Astrocyte of the cerebellum (primary cell): ENCODE data around the gene SGTB.

ENCODE experiments used
- DNase-seq: peaks from one replicate; pipeline ENCODE4 v3.0.0-alpha.2; 2011; ENCODE audit warnings: low read depth
- H3K4me3 ChIP-seq: 2 replicates; pipeline ENCODE4 v1.5.1; 2011; ENCODE audit warnings: mild to moderate bottlenecking, low read depth, low read length, moderate library complexity
- in situ Hi-C: cut with HindIII; loops from 2 replicates; pipeline ENCODE4 v1.10.0; 2017; ENCODE audit warnings: low sequenced_read_pairs
- TF ChIP-seq, protein P1 (sequence below): IDR thresholded peaks from 2 replicates; pipeline ENCODE4 v1.5.1; 2012; ENCODE audit warnings: low read length, low read depth, moderate library complexity, mild to moderate bottlenecking; ENCODE audit errors: missing control alignments

SGTB gene

GRCh38 chr5:65651144-65651543, 70.8 kb downstream of the SGTB start:
- DNase-seq: no peak
- H3K4me3 ChIP-seq: no peak overlapping the region
- TF ChIP-seq, protein P1, sequence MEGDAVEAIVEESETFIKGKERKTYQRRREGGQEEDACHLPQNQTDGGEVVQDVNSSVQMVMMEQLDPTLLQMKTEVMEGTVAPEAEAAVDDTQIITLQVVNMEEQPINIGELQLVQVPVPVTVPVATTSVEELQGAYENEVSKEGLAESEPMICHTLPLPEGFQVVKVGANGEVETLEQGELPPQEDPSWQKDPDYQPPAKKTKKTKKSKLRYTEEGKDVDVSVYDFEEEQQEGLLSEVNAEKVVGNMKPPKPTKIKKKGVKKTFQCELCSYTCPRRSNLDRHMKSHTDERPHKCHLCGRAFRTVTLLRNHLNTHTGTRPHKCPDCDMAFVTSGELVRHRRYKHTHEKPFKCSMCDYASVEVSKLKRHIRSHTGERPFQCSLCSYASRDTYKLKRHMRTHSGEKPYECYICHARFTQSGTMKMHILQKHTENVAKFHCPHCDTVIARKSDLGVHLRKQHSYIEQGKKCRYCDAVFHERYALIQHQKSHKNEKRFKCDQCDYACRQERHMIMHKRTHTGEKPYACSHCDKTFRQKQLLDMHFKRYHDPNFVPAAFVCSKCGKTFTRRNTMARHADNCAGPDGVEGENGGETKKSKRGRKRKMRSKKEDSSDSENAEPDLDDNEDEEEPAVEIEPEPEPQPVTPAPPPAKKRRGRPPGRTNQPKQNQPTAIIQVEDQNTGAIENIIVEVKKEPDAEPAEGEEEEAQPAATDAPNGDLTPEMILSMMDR: no peak
- in situ Hi-C loops: no loop called here

GRCh38 chr5:65647941-65648340, 74.0 kb downstream of the SGTB start:
- in situ Hi-C loops: no loop called here
- H3K4me3 ChIP-seq: no peak overlapping the region
- DNase-seq: no peak
- TF ChIP-seq, protein P1: no peak

DNA sequence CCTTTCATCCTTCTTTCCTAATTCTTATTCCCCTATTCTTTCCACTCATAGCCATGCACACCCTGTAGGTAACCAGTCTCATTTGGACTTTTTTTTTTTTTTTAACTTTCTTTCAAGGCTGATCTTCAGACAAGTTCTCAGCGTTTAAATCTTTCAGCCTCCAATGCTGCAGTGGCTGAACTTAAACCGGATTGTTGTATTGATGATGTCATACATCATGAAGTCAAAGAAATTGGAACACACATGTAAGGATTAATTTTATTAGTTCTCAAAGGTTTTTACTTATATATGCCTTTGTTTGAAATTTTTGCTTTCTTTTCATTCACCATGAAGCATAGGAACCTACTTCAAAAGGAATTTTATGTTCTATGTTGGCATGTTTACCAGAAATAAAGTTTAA, 75.0 kb downstream of the SGTB start:
- TF ChIP-seq, protein P1: no peak
- DNase-seq: no peak
- H3K4me3 ChIP-seq: no peak overlapping the region
- in situ Hi-C loops: no loop called here

- in situ Hi-C loops: no loop called here
- H3K4me3 ChIP-seq: no peak overlapping the region
- TF ChIP-seq, protein P1: no peak
- DNase-seq: no peak
These were observed 81.7 kb downstream of the SGTB start for GRCh38 chr5:65640240-65640639.

GRCh38 chr5:65630981-65631380, 90.9 kb downstream of the SGTB start:
- DNase-seq: no peak
- TF ChIP-seq, protein P1: no peak
- in situ Hi-C loops: no loop called here
- no peak overlapping the region for H3K4me3 ChIP-seq

DNA sequence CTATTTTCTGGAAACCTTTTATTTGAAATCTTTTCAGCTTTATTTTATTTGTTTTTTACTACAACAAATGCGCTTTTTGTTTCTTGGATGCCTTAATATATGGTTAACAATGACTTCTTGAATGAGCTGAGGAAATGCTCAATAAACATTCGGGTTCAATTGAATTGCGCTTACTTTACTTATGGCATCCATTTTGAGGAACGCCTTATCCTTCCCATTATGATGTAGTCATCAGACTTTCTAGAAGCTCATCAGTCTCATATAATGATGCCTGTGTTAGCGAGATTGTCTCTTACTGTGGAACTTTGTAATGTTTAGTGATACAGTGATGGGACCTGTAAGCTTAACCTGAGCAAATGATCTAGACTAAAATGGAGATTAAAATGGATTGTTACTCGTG, 96.2 kb downstream of the SGTB start:
- no peak for DNase-seq
- H3K4me3 ChIP-seq: peak overlapping the region; percentile 85
- in situ Hi-C loops: loop anchor here (5.0 kb wide), 1 partner anchor 57 kb away; no protein-coding TSS in a partner anchor
- TF ChIP-seq, protein P1: no peak
